Measurements from ENCODE around the gene PEX14. TPM values are rescaled to one million over a fixed set of nuclear protein-coding genes. Genes with fewer than 3 reads are reported as not detected.

Gene PEX14
- total and polyA plus RNA-seq, 2 experiments from 2014 or later = 17.6 to 19.6 TPM

DNA sequence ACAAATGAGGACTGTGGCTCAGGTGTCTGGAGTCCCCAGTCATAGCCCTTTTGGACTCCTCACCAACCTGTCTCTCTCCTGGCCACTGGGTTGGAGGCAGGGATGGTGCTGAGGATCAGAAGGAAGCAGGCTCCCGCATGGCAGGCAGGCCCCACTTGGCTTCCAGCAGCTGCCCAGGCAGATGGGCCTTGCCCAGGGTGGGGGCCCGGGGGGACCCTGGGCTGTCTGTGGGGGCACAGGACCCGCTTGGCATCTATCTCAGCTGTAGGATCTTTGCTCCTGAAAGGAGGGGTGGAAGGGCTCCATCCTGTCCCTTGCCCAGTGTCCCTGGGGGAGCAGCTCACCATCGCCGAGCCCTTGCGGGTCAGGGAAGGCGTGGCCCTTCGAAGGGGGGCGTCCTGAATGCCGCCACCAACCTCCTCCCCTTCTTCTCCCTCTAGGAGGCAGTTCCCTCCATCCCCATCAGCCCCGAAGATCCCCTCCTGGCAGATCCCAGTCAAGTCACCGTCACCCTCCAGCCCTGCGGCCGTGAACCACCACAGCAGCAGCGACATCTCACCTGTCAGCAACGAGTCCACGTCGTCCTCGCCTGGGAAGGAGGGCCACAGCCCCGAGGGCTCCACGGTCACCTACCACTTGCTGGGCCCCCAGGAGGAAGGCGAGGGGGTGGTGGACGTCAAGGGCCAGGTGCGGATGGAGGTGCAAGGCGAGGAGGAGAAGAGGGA, 154.5 kb downstream of the PEX14 start (continued):
- TF ChIP-seq, protein P1, sequence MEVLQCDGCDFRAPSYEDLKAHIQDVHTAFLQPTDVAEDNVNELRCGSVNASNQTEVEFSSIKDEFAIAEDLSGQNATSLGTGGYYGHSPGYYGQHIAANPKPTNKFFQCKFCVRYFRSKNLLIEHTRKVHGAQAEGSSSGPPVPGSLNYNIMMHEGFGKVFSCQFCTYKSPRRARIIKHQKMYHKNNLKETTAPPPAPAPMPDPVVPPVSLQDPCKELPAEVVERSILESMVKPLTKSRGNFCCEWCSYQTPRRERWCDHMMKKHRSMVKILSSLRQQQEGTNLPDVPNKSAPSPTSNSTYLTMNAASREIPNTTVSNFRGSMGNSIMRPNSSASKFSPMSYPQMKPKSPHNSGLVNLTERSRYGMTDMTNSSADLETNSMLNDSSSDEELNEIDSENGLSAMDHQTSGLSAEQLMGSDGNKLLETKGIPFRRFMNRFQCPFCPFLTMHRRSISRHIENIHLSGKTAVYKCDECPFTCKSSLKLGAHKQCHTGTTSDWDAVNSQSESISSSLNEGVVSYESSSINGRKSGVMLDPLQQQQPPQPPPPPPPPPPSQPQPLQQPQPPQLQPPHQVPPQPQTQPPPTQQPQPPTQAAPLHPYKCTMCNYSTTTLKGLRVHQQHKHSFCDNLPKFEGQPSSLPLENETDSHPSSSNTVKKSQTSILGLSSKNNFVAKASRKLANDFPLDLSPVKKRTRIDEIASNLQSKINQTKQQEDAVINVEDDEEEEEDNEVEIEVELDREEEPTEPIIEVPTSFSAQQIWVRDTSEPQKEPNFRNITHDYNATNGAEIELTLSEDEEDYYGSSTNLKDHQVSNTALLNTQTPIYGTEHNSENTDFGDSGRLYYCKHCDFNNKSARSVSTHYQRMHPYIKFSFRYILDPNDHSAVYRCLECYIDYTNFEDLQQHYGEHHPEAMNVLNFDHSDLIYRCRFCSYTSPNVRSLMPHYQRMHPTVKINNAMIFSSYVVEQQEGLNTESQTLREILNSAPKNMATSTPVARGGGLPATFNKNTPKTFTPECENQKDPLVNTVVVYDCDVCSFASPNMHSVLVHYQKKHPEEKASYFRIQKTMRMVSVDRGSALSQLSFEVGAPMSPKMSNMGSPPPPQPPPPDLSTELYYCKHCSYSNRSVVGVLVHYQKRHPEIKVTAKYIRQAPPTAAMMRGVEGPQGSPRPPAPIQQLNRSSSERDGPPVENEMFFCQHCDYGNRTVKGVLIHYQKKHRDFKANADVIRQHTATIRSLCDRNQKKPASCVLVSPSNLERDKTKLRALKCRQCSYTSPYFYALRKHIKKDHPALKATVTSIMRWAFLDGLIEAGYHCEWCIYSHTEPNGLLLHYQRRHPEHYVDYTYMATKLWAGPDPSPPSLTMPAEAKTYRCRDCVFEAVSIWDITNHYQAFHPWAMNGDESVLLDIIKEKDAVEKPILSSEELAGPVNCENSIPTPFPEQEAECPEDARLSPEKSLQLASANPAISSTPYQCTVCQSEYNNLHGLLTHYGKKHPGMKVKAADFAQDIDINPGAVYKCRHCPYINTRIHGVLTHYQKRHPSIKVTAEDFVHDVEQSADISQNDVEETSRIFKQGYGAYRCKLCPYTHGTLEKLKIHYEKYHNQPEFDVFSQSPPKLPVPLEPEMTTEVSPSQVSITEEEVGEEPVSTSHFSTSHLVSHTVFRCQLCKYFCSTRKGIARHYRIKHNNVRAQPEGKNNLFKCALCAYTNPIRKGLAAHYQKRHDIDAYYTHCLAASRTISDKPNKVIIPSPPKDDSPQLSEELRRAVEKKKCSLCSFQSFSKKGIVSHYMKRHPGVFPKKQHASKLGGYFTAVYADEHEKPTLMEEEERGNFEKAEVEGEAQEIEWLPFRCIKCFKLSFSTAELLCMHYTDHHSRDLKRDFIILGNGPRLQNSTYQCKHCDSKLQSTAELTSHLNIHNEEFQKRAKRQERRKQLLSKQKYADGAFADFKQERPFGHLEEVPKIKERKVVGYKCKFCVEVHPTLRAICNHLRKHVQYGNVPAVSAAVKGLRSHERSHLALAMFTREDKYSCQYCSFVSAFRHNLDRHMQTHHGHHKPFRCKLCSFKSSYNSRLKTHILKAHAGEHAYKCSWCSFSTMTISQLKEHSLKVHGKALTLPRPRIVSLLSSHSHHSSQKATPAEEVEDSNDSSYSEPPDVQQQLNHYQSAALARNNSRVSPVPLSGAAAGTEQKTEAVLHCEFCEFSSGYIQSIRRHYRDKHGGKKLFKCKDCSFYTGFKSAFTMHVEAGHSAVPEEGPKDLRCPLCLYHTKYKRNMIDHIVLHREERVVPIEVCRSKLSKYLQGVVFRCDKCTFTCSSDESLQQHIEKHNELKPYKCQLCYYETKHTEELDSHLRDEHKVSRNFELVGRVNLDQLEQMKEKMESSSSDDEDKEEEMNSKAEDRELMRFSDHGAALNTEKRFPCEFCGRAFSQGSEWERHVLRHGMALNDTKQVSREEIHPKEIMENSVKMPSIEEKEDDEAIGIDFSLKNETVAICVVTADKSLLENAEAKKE (CRISPR knock-in tag; IDR thresholded peaks at IDR 0.05) = no peak
- no peak for TF ChIP-seq CTCF (conservative IDR thresholded peaks at IDR 0.05; ENCODE audit: low read depth in 2 of 2)
- no peak for TF ChIP-seq JUNB (IDR thresholded peaks at IDR 0.05; ENCODE audit: unreplicated experiment)

- Mint-ChIP-seq H3K9me3 (no peaks in the 10 kb centered on the region), H3K4me1 (peaks cover 32% of the 10 kb centered on the region), H3K36me3 (ENCODE audit: low read depth) (no peaks in the 10 kb centered on the region), H3K27me3 (ENCODE audit: insufficient read depth, low read depth, poor library complexity) (peaks cover 12% of the 10 kb centered on the region), H3K27ac (no peak overlapping the region), H3K4me3 (no peak overlapping the region)
- Histone ChIP-seq H3K4me3 (no peak overlapping the region), H3K27me3 (ENCODE audit: insufficient read depth) (no peaks in the 10 kb centered on the region), H3K36me3 (ENCODE audit: insufficient read depth) (no peaks in the 10 kb centered on the region), H3K4me2 (no peak overlapping the region), H3K79me2 (replicated peaks; ENCODE audit: insufficient read depth) (no peaks in the 10 kb centered on the region), H3F3A (replicated peaks; ENCODE audit: low read depth) (no peaks in the 10 kb centered on the region), H2AFZ (no peak overlapping the region), H3K27ac (ENCODE audit: low read depth) (no peak overlapping the region), H3K9me2 (ENCODE audit: insufficient read depth) (no peaks in the 10 kb centered on the region), H4K20me1 (replicated peaks; ENCODE audit: insufficient read depth) (no peaks in the 10 kb centered on the region), H3K4me1 (ENCODE audit: insufficient read depth) (peaks cover 24% of the 10 kb centered on the region)
- ATAC-seq (peak; percentile 22), DNase-seq (ENCODE audit: low spot score) (no peak)
- TF ChIP-seq CTCF (conservative IDR thresholded peaks at IDR 0.05; ENCODE audit: low read depth in 2 of 2) = peak; percentile 10 to 49; a peak in 2 of 4 replicates
- no peak for TF ChIP-seq EZH2phosphoT487 (IDR thresholded peaks at IDR 0.05; ENCODE audit: unreplicated experiment)
Observed at GRCh38 chr1:10629816-10630571, 155.2 kb downstream of the PEX14 start.

All from GM23338 (cell line).